OCI-LY3 (cell line): ENCODE measurements around the gene C2CD4A.

Source experiments
- H2AFZ ChIP-seq: fragments of 200-600, 300-600 bp; shearing (Covaris generic); 2 replicates; pipeline ENCODE4 v1.6.0; 2014; ENCODE audit warnings: antibody characterized with exemption, low read depth, low read length
- H3K27ac ChIP-seq: fragments of 200-600, 300-600 bp; sonication (generic); 2 replicates; pipeline ENCODE4 v1.5.1; 2014; ENCODE audit warnings: mild to moderate bottlenecking, low read length, moderate library complexity, mixed read lengths
- H3K27me3 ChIP-seq: fragments of 200-600, 300-600 bp; sonication (generic); 2 replicates; pipeline ENCODE4 v1.6.1; 2014; ENCODE audit warnings: low read depth, low read length, mixed read lengths
- H3K36me3 ChIP-seq: fragments of 200-600, 300-600 bp; sonication (generic); replicated peaks from 2 replicates; pipeline ENCODE3; 2014; ENCODE audit warnings: low read depth, low read length, mixed read lengths
- H3K4me1 ChIP-seq: fragments of 300-600, 200-600 bp; sonication (generic); 2 replicates; pipeline ENCODE4 v1.6.1; 2014; ENCODE audit warnings: low read length, mixed read lengths
- H3K4me2 ChIP-seq: fragments of 200-600, 300-600 bp; sonication (generic); 2 replicates; pipeline ENCODE4 v1.6.1; 2014; ENCODE audit warnings: low read length, mixed read lengths
- H3K4me3 ChIP-seq: fragments of 300-600, 200-600 bp; sonication (generic); 2 replicates; pipeline ENCODE4 v1.5.1; 2014; ENCODE audit warnings: antibody characterized with exemption, mild to moderate bottlenecking, low read length, moderate library complexity
- H3K79me2 ChIP-seq: fragments of 300-600, 200-600 bp; shearing (Covaris generic); 2 replicates; pipeline ENCODE4 v1.6.1; 2014; ENCODE audit warnings: mild to moderate bottlenecking, low read length, mixed read lengths
- H3K9ac ChIP-seq: fragments of 300-600, 200-600 bp; shearing (Covaris generic); 2 replicates; pipeline ENCODE4 v1.6.0; 2014; ENCODE audit warnings: mild to moderate bottlenecking, low read length, moderate library complexity
- H3K9me3 ChIP-seq: fragments of 200-600, 300-600 bp; shearing (Covaris generic); 2 replicates; pipeline ENCODE4 v1.6.1; 2014; ENCODE audit warnings: low read length, mixed read lengths; ENCODE audit not compliant: insufficient read depth
- H4K20me1 ChIP-seq: fragments of 200-600, 300-600 bp; sonication (generic); 2 replicates; pipeline ENCODE4 v1.6.1; 2016; ENCODE audit warnings: low read length, mixed read lengths; ENCODE audit not compliant: insufficient read depth
- EZH2phosphoT487 ChIP-seq: fragments of 200-600 bp; shearing (Covaris generic); IDR thresholded peaks from 2 replicates; pipeline ENCODE4 v1.6.1; 2018; ENCODE audit warnings: antibody characterized with exemption, mixed run types, low read depth
- TF ChIP-seq, protein P1 (sequence below): fragments of 200-600, 300-600 bp; sonication (generic); IDR thresholded peaks from 2 replicates; pipeline ENCODE4 v1.5.1; 2014; ENCODE audit warnings: antibody characterized with exemption, low read length, low read depth

The C2CD4A gene

DNA sequence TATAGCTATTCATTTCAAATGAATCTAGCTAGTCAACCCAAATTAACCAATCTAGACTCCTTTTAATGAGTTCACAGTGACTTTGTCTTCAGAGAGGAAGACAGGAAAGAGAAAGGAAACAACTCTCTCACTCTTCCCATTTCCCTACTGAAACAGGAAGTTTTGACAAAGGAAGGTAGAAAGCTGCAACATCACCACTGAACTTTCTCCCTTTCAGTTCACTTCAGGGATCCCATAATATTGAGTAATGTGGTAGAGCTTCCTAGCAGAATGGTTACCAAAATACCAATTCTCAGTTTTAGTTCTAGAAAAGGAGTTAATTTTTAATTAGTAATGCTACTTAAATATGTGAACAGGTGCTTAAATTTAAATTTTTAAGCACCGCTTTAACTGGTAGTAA lies 14.1 kb upstream of the C2CD4A start:
- H2AFZ ChIP-seq = no peak overlapping the region
- no peaks in the 10 kb centered on the region for H3K9me3 ChIP-seq
- no peaks in the 10 kb centered on the region for H3K27me3 ChIP-seq
- TF ChIP-seq, protein P1, sequence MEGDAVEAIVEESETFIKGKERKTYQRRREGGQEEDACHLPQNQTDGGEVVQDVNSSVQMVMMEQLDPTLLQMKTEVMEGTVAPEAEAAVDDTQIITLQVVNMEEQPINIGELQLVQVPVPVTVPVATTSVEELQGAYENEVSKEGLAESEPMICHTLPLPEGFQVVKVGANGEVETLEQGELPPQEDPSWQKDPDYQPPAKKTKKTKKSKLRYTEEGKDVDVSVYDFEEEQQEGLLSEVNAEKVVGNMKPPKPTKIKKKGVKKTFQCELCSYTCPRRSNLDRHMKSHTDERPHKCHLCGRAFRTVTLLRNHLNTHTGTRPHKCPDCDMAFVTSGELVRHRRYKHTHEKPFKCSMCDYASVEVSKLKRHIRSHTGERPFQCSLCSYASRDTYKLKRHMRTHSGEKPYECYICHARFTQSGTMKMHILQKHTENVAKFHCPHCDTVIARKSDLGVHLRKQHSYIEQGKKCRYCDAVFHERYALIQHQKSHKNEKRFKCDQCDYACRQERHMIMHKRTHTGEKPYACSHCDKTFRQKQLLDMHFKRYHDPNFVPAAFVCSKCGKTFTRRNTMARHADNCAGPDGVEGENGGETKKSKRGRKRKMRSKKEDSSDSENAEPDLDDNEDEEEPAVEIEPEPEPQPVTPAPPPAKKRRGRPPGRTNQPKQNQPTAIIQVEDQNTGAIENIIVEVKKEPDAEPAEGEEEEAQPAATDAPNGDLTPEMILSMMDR = no peak
- TF ChIP-seq EZH2phosphoT487 = no peak
- peaks cover 29% of the 10 kb centered on the region for H3K36me3 ChIP-seq
- peak overlapping the region; percentile 88 for H3K27ac ChIP-seq
- H3K4me2 ChIP-seq = peak overlapping the region; percentile 80
- peaks cover 62% of the 10 kb centered on the region for H3K4me1 ChIP-seq
- no peak overlapping the region for H3K9ac ChIP-seq
- H4K20me1 ChIP-seq = peaks cover 63% of the 10 kb centered on the region
- H3K4me3 ChIP-seq = peak overlapping the region; percentile 52
- H3K79me2 ChIP-seq = peaks cover 75% of the 10 kb centered on the region

DNA sequence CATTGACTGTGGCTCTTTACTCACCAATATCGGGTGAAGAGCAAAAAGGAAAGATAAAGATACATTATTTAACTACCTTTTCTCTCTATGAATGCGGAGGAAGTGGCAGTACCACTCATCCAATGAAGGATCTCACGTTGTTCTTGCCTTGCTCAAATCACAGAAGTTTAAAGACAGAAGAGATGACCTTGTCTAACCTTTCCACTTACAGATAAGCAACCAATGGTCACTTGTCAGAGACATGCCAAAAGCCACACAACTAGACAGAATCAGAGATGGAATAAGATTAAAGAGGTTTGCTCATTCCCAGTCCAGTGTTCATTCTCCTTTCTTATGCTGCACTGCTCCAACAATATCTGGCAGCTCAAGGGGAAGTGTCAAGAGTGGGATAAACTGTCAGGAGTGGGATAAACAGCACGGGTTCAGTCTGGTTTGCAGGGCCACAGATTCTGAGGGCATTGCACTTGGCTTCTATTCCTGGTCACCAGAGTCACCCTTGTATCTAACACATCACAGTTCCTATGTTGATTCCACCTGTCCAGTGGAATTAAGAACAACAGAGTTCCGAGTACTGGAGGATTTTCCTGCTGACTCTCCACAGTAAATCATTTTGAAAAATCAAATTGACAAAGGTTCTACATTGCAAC lies 13.2 kb upstream of the C2CD4A start:
- peaks cover 69% of the 10 kb centered on the region for H3K4me1 ChIP-seq
- peak overlapping the region; percentile 52 for H3K4me3 ChIP-seq
- H3K27ac ChIP-seq = peak overlapping the region; percentile 88
- peaks cover 81% of the 10 kb centered on the region for H3K79me2 ChIP-seq
- no peaks in the 10 kb centered on the region for H3K9me3 ChIP-seq
- peak overlapping the region; percentile 29; the same call in 1 of the 2 replicates for H3K9ac ChIP-seq
- H3K36me3 ChIP-seq = peaks cover 34% of the 10 kb centered on the region
- H2AFZ ChIP-seq = no peak overlapping the region
- H3K4me2 ChIP-seq = peak overlapping the region; percentile 80
- TF ChIP-seq EZH2phosphoT487 = no peak
- peaks cover 68% of the 10 kb centered on the region for H4K20me1 ChIP-seq
- no peaks in the 10 kb centered on the region for H3K27me3 ChIP-seq

DNA sequence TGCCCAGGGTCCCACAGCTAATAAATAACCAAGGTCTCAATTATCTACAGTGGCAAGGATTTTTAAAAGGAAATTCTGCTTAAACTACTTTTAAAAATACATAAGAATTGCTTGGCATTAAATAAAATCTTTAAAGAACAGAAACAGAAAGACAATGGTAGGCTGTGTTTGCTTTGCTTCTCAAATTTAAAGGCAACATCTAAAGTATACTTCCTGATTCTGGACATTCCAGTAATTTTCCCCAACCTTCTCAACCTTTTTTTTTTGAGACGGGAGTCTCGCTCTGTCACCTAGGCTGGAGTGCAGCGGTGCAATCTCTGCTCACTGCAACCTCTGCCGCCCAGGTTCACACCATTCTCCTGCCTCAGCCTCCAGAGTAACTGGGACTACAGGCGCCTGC lies 11.8 kb upstream of the C2CD4A start:
- Histone ChIP-seq H3K27me3 (no peaks in the 10 kb centered on the region), H3K4me3 (peak overlapping the region; percentile 9; the same call in 1 of the 2 replicates), H3K27ac (no peak overlapping the region), H3K36me3 (peaks cover 34% of the 10 kb centered on the region), H3K9me3 (no peaks in the 10 kb centered on the region), H2AFZ (no peak overlapping the region), H4K20me1 (peaks cover 70% of the 10 kb centered on the region), H3K9ac (no peak overlapping the region), H3K4me1 (peaks cover 71% of the 10 kb centered on the region), H3K79me2 (peaks cover 94% of the 10 kb centered on the region), H3K4me2 (peak overlapping the region; percentile 57)
- TF ChIP-seq, protein P1 = no peak
- no peak for TF ChIP-seq EZH2phosphoT487

DNA sequence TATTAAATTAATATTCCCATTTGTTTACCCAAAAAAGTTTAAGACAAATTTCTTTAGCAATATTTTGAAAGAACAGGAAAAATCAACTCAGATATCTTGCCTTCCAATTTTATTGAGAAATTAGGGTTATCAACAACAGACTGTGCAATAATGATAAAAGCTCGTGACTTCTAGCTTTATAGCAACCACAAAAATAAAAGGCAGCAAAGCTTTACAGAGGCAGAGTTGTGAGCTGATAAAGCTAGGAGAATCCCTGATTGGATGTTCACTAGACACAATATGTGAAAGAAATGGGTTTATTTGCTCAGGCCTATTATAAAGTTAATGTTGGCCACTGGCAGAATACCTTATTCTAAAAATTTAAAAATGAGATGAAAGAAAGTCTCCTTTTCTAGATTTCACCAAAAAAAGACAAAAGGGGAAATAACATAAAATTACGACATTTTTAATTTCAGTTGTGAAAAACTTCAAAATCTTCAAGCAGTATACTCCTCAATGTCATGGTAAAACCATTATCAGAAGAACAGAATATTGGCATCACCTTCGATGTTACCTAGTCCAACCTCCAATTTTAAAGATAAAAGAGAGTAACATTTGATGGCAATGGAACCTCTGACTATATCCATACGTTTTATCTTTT lies 9.3 kb upstream of the C2CD4A start:
- TF ChIP-seq, protein P1 = no peak
- no peak overlapping the region for H2AFZ ChIP-seq
- H3K36me3 ChIP-seq = peaks cover 15% of the 10 kb centered on the region
- peaks cover 73% of the 10 kb centered on the region for H3K79me2 ChIP-seq
- H3K27me3 ChIP-seq = peaks cover 5% of the 10 kb centered on the region; the same call in 1 of the 2 replicates
- 0 out of 2 replicates have a peak overlapping the region, but pooled peaks have one; percentile 4 for H3K4me2 ChIP-seq
- no peak overlapping the region for H3K9ac ChIP-seq
- H3K27ac ChIP-seq = no peak overlapping the region
- H3K4me1 ChIP-seq = peaks cover 56% of the 10 kb centered on the region
- H3K4me3 ChIP-seq = no peak overlapping the region
- peaks cover 46% of the 10 kb centered on the region for H4K20me1 ChIP-seq
- H3K9me3 ChIP-seq = no peaks in the 10 kb centered on the region
